SU-DHL-6 (cell line): ENCODE results near the gene NUDT14.

Source experiments
- H2AFZ ChIP-seq: fragments of 200-600 bp; sonication (generic); 2 replicates; pipeline ENCODE4 v1.6.1; 2014; ENCODE audit warnings: low read depth, mild to moderate bottlenecking, moderate library complexity, mixed read lengths, antibody characterized with exemption, low read length; ENCODE audit not compliant: severe bottlenecking
- H3F3A ChIP-seq: fragments of 200-600 bp; shearing (Covaris generic); 2 replicates; pipeline ENCODE4 v1.6.0; 2016; ENCODE audit warnings: antibody characterized with exemption, mild to moderate bottlenecking; ENCODE audit not compliant: insufficient read depth
- H3K27ac ChIP-seq: fragments of 200-600 bp; sonication (generic); 2 replicates; pipeline ENCODE4 v1.5.1; 2016; ENCODE audit warnings: low read depth, mild to moderate bottlenecking, low read length, moderate library complexity, mixed read lengths
- H3K27me3 ChIP-seq: fragments of 200-600 bp; sonication (generic), shearing (Covaris generic); 2 replicates; pipeline ENCODE4 v1.6.0; 2014; ENCODE audit warnings: mild to moderate bottlenecking, low read length
- H3K36me3 ChIP-seq: fragments of 200-600 bp; sonication (generic); 2 replicates; pipeline ENCODE4 v1.6.1; 2014; ENCODE audit warnings: mild to moderate bottlenecking, low read length, mixed read lengths
- H3K4me2 ChIP-seq: fragments of 300-600, 200-600 bp; shearing (Covaris generic), sonication (generic); 2 replicates; pipeline ENCODE4 v1.6.0; 2014; ENCODE audit warnings: low read length, low read depth, mild to moderate bottlenecking; ENCODE audit not compliant: poor library complexity, severe bottlenecking
- H3K4me3 ChIP-seq: fragments of 200-600 bp; sonication (generic); 2 replicates; pipeline ENCODE4 v1.5.1; 2014; ENCODE audit warnings: antibody characterized with exemption, low read length, mild to moderate bottlenecking, mixed read lengths; ENCODE audit not compliant: insufficient read depth, poor library complexity, severe bottlenecking
- H3K79me2 ChIP-seq: fragments of 200-600 bp; sonication (generic); 2 replicates; pipeline ENCODE4 v1.6.1; 2014; ENCODE audit warnings: mild to moderate bottlenecking, low read length, moderate library complexity; ENCODE audit not compliant: insufficient read depth
- H3K9ac ChIP-seq: fragments of 200-600 bp; sonication (generic); 2 replicates; pipeline ENCODE4 v1.7.0; 2014; ENCODE audit warnings: mild to moderate bottlenecking, low read length
- H3K9me2 ChIP-seq: fragments of 200-600 bp; sonication (generic); replicated peaks from 2 replicates; pipeline ENCODE4 v1.6.1; 2014; ENCODE audit warnings: low read length; ENCODE audit not compliant: insufficient read depth
- H3K9me3 ChIP-seq: fragments of 200-600 bp; sonication (generic); 2 replicates; pipeline ENCODE4 v1.6.1; 2014; ENCODE audit warnings: low read length, mixed read lengths; ENCODE audit not compliant: insufficient read depth
- H4K20me1 ChIP-seq: fragments of 200-600 bp; sonication (generic); 2 replicates; pipeline ENCODE4 v1.6.1; 2014; ENCODE audit warnings: low read depth, mild to moderate bottlenecking, antibody characterized with exemption, low read length, moderate library complexity, mixed read lengths
- EZH2phosphoT487 ChIP-seq: fragments of 200-600 bp; sonication (generic), shearing (Covaris generic); conservative IDR thresholded peaks from 2 replicates; pipeline ENCODE4 v1.6.1; 2018; ENCODE audit warnings: mild to moderate bottlenecking, antibody characterized with exemption, low read length, moderate library complexity, mixed read lengths
- TF ChIP-seq, protein P1 (sequence below): fragments of 200-600 bp; sonication (generic); IDR thresholded peaks from one replicate; pipeline ENCODE4 v1.5.1; 2017; ENCODE audit warnings: antibody characterized with exemption, mild to moderate bottlenecking, low read length, moderate library complexity; ENCODE audit not compliant: insufficient read depth, poor library complexity, severe bottlenecking

Gene NUDT14

DNA sequence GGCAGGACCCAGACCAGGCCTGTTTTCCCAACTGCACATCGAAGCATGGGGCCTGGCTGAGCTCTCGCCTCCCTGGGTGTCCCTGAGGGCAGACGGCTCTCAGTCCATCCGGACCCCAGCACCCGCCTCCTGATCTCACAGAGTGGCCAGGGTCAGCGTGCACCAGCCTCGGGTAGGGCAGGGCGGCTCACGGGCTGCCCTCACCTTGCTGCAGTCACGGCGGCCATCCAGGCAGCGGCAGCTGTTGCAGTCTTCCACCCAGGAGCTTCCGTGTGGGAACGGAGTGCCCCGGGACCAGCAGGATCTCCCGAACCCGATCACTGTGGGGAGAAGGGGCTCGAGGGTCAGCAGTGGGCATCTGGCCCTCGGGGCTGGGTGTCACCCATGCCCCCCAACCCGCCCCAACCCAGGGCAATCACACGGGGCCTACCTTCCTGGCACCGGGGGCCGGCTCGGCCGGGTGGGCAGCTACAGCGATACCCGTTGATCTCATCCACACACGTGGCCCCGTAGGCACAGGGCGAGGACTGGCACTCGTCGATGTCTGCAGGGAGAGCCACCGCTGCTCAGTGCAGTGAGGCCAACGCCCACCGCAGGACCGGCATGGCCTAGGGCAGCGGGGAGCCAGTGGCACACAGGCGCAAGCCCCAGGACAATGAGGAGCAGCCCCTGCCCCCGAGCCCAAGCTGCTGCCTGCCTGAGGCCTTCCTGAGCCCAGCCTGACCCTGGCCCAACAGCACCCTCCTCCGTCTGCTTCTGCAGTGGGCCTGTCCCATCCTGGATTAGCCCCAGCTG, 34.7 kb downstream of the NUDT14 start:
- no peaks in the 10 kb centered on the region for H4K20me1 ChIP-seq
- no peaks in the 10 kb centered on the region for H3K27me3 ChIP-seq
- no peak overlapping the region for H3K4me2 ChIP-seq
- H3K9ac ChIP-seq = no peak overlapping the region
- no peaks in the 10 kb centered on the region for H3F3A ChIP-seq
- no peak overlapping the region for H3K4me3 ChIP-seq
- H2AFZ ChIP-seq = no peak overlapping the region
- H3K79me2 ChIP-seq = no peaks in the 10 kb centered on the region
- no peaks in the 10 kb centered on the region for H3K9me3 ChIP-seq
- no peaks in the 10 kb centered on the region for H3K36me3 ChIP-seq
- no peak overlapping the region for H3K27ac ChIP-seq
- H3K9me2 ChIP-seq = no peaks in the 10 kb centered on the region
- TF ChIP-seq EZH2phosphoT487 = no peak
- TF ChIP-seq, protein P1, sequence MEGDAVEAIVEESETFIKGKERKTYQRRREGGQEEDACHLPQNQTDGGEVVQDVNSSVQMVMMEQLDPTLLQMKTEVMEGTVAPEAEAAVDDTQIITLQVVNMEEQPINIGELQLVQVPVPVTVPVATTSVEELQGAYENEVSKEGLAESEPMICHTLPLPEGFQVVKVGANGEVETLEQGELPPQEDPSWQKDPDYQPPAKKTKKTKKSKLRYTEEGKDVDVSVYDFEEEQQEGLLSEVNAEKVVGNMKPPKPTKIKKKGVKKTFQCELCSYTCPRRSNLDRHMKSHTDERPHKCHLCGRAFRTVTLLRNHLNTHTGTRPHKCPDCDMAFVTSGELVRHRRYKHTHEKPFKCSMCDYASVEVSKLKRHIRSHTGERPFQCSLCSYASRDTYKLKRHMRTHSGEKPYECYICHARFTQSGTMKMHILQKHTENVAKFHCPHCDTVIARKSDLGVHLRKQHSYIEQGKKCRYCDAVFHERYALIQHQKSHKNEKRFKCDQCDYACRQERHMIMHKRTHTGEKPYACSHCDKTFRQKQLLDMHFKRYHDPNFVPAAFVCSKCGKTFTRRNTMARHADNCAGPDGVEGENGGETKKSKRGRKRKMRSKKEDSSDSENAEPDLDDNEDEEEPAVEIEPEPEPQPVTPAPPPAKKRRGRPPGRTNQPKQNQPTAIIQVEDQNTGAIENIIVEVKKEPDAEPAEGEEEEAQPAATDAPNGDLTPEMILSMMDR = no peak

DNA sequence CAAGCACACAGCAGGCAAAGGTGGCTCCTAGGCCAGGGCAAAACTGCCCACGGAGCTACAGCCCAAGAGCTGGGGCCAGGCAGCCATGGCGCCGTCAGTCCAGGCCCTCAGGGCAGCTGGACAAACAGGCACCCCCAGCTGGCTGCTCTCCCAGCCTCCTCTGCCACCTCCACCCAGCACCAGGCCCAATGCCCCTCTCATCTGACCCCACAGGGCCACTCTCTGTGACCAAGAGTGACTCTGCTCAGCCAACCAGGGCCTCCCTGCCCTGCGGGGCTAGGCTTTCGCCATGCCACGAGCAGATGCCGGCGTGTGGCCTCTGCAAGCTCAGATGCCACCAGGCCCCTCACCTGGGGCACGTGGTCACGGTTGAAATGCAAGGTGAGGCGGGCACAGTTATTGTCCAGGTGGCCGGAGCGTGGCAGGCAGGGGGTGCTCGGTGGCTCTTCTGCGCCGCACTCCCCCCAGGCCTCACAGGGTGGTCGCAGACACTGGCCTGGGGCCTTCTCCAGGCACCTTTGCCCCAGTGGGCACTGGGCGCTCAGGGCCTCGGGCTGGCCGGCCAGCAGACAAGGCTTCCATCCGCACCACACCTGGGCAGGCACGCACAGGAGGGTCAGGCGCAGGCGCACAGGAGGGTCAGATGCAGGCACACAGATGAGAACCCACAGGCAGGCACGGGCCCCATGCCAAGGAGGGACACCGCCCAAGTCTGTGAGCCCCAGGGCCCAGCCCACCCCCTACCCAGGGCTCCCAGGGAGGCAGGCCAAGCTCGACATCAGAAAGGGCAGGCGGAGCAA, 35.5 kb downstream of the NUDT14 start:
- H3K27ac ChIP-seq = no peak overlapping the region
- no peak overlapping the region for H2AFZ ChIP-seq
- no peak overlapping the region for H3K4me3 ChIP-seq
- H3K4me2 ChIP-seq = no peak overlapping the region
- no peaks in the 10 kb centered on the region for H3K36me3 ChIP-seq
- H3K9me2 ChIP-seq = no peaks in the 10 kb centered on the region
- H3K9me3 ChIP-seq = no peaks in the 10 kb centered on the region
- no peaks in the 10 kb centered on the region for H3K79me2 ChIP-seq
- TF ChIP-seq, protein P1 = no peak
- no peak for TF ChIP-seq EZH2phosphoT487
- no peaks in the 10 kb centered on the region for H3K27me3 ChIP-seq
- H3K9ac ChIP-seq = no peak overlapping the region
- H4K20me1 ChIP-seq = no peaks in the 10 kb centered on the region
- H3F3A ChIP-seq = no peaks in the 10 kb centered on the region

DNA sequence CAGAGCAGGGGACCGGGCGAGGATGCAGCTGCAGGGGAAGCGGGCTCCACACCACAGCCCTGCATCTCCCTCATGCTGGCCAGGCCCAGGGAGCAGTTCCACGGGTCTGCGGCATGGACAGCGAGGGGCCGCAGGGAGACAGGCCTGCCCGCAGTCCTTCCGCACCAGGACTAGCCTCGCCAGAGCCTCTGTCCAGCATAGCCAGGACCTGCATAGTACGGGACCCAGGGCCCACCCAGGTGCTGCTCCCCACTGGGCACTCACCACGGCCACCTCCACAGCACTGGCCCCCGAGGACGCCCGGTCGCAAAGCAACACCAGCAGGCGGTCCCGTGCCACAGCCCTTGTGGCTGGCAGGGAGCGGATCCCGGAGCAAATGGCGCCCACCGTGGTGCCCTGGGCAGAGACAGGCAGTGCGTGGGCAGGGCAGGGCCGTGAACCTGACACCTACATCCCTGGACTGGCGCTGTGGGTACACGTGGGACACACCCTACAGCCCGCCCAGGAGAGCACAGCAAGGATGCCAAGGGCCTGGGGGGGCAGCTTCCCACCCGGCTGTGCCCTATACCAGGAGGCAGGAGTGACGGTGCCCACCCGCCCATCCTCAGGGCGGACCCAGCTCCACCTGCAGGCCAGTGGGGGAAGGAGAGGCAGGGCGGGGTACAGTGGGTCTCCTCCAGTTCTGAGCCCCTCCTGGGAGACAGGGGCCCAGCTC, 36.3 kb downstream of the NUDT14 start:
- Histone ChIP-seq H3K4me3 (no peak overlapping the region), H4K20me1 (no peaks in the 10 kb centered on the region), H2AFZ (no peak overlapping the region), H3K27me3 (no peaks in the 10 kb centered on the region), H3K9me3 (peaks cover 5% of the 10 kb centered on the region; the same call in 1 of the 2 replicates), H3K27ac (no peak overlapping the region), H3K4me2 (no peak overlapping the region), H3K79me2 (no peaks in the 10 kb centered on the region), H3K9me2 (no peaks in the 10 kb centered on the region), H3F3A (no peaks in the 10 kb centered on the region), H3K9ac (no peak overlapping the region), H3K36me3 (no peaks in the 10 kb centered on the region)
- TF ChIP-seq EZH2phosphoT487 = no peak
- TF ChIP-seq, protein P1 = no peak
